HG02623 (cell line): ENCODE results near the gene PNMA6F.

ENCODE experiments used
- ATAC-seq: cut with Tn5 transposase; IDR thresholded peaks from one replicate; pipeline ENCODE4 v1.9.1; 2021; ENCODE audit warnings: moderate library complexity; ENCODE audit not compliant: unreplicated experiment

The PNMA6F gene

GRCh38 chrX:153321381-153322124 lies at the start of gene PNMA6F:
PNMA6F (minus strand) TSS chrX:153321767; CDS start chrX:153320674, 1,093 bp downstream.
- no peak for ATAC-seq

GRCh38 chrX:153371256-153371655 lies 49.7 kb upstream of the PNMA6F start:
- no peak for ATAC-seq

- no peak for ATAC-seq
Measured at GRCh38 chrX:153370293-153371055, 48.9 kb upstream of the PNMA6F start.

GRCh38 chrX:153366878-153367538 lies 45.4 kb upstream of the PNMA6F start:
- ATAC-seq, result no peak

- ATAC-seq, result no peak
Measured at GRCh38 chrX:153366119-153366518, 44.6 kb upstream of the PNMA6F start.

GRCh38 chrX:153365670-153366069 lies 44.1 kb upstream of the PNMA6F start:
- no peak for ATAC-seq

GRCh38 chrX:153361781-153362397 lies 40.3 kb upstream of the PNMA6F start:
- no peak for ATAC-seq

GRCh38 chrX:153357877-153358276 lies 36.3 kb upstream of the PNMA6F start:
- no peak for ATAC-seq

- no peak for ATAC-seq
Measured at GRCh38 chrX:153353416-153353815, 31.8 kb upstream of the PNMA6F start.

GRCh38 chrX:153352858-153353257 lies 31.3 kb upstream of the PNMA6F start:
- no peak for ATAC-seq

- no peak for ATAC-seq
Measured at GRCh38 chrX:153351981-153352380, 30.4 kb upstream of the PNMA6F start.

- ATAC-seq, result no peak
Measured at GRCh38 chrX:153349952-153350351, 28.4 kb upstream of the PNMA6F start.

GRCh38 chrX:153348421-153348820 lies 26.9 kb upstream of the PNMA6F start:
- ATAC-seq, result no peak

- ATAC-seq, result no peak
Measured at GRCh38 chrX:153347530-153347929, 26.0 kb upstream of the PNMA6F start.

GRCh38 chrX:153343674-153344073 lies 22.1 kb upstream of the PNMA6F start:
- ATAC-seq, result no peak

- no peak for ATAC-seq
Measured at GRCh38 chrX:153342762-153343558, 21.4 kb upstream of the PNMA6F start.

GRCh38 chrX:153340111-153340510 lies 18.5 kb upstream of the PNMA6F start:
- no peak for ATAC-seq

GRCh38 chrX:153339662-153340061 lies 18.1 kb upstream of the PNMA6F start:
- no peak for ATAC-seq

- no peak for ATAC-seq
Measured at GRCh38 chrX:153338836-153339235, 17.3 kb upstream of the PNMA6F start.

- ATAC-seq, result no peak
Measured at GRCh38 chrX:153336988-153337387, 15.4 kb upstream of the PNMA6F start.
